Neural cell (in vitro differentiated cells): Measurements from ENCODE around the gene HDAC11. TPM values are rescaled to one million over a fixed set of nuclear protein-coding genes. Genes with fewer than 3 reads are reported as not detected.

ENCODE experiments used
- H2AFZ ChIP-seq: fragments of 200-600, 300-800 bp; sonication (generic), shearing (Covaris generic); 2 replicates; pipeline ENCODE4 v1.6.0; 2014; ENCODE audit warnings: low read depth, mild to moderate bottlenecking, antibody characterized with exemption, low read length, moderate library complexity
- H3F3A ChIP-seq: fragments of 200-600 bp; shearing (Covaris generic); 2 replicates; pipeline ENCODE4 v1.6.1; 2016; ENCODE audit warnings: mild to moderate bottlenecking, moderate library complexity, mixed read lengths, antibody characterized with exemption, low read length; ENCODE audit not compliant: insufficient read depth, poor library complexity, severe bottlenecking
- H3K27ac ChIP-seq: fragments of 200-600, 300-800 bp; sonication (generic), shearing (Covaris generic); 2 replicates; pipeline ENCODE4 v1.5.1; 2014; ENCODE audit warnings: mild to moderate bottlenecking, low read length, moderate library complexity
- H3K27me3 ChIP-seq: fragments of 300-800, 200-600 bp; sonication (generic), shearing (Covaris generic); 2 replicates; pipeline ENCODE4 v1.6.0; 2014; ENCODE audit warnings: mild to moderate bottlenecking, low read depth, low read length, moderate library complexity; ENCODE audit not compliant: insufficient read depth
- H3K36me3 ChIP-seq: fragments of 300-800, 200-600 bp; sonication (generic), shearing (Covaris generic); 2 replicates; pipeline ENCODE4 v1.5.1; 2014; ENCODE audit warnings: mild to moderate bottlenecking, antibody characterized with exemption, low read length, moderate library complexity; ENCODE audit not compliant: insufficient read depth
- H3K4me2 ChIP-seq: fragments of 300-800, 200-600 bp; sonication (generic), shearing (Covaris generic); 2 replicates; pipeline ENCODE4 v1.6.0; 2014; ENCODE audit warnings: mild to moderate bottlenecking, low read length
- H3K4me3 ChIP-seq: fragments of 300-800, 200-600 bp; sonication (generic), shearing (Covaris generic); 2 replicates; pipeline ENCODE4 v1.5.1; 2014; ENCODE audit warnings: mild to moderate bottlenecking, low read length, moderate library complexity
- H3K79me2 ChIP-seq: fragments of 200-600 bp; shearing (Covaris generic); replicated peaks from 2 replicates; pipeline ENCODE4 v1.6.0; 2014; ENCODE audit warnings: mild to moderate bottlenecking, low read length, moderate library complexity; ENCODE audit not compliant: insufficient read depth
- H3K9ac ChIP-seq: fragments of 300-800, 200-600 bp; sonication (generic), shearing (Covaris generic); 2 replicates; pipeline ENCODE4 v1.6.1; 2016; ENCODE audit warnings: mild to moderate bottlenecking, low read length, mixed read lengths
- H3K9me2 ChIP-seq: fragments of 200-600 bp; shearing (Covaris generic); 2 replicates; pipeline ENCODE4 v1.6.1; 2016; ENCODE audit warnings: mild to moderate bottlenecking, low read length, mixed read lengths; ENCODE audit not compliant: insufficient read depth
- H3K9me3 ChIP-seq: fragments of 200-600, 300-800 bp; sonication (generic), shearing (Covaris generic); 2 replicates; pipeline ENCODE4 v1.6.1; 2016; ENCODE audit warnings: mild to moderate bottlenecking, mixed run types, low read length, moderate library complexity, mixed read lengths
- H4K20me1 ChIP-seq: fragments of 200-600 bp; shearing (Covaris generic); 2 replicates; pipeline ENCODE4 v1.6.1; 2016; ENCODE audit warnings: mild to moderate bottlenecking, mixed run types; ENCODE audit not compliant: insufficient read depth
- CTCF ChIP-seq: fragments of 450-650 bp; IDR thresholded peaks from 2 replicates; pipeline ENCODE4 v1.5.1; 2014; ENCODE audit warnings: antibody characterized with exemption, mild to moderate bottlenecking, moderate library complexity; ENCODE audit not compliant: poor library complexity, severe bottlenecking
- EP300 ChIP-seq: fragments of 450-650 bp; conservative IDR thresholded peaks from 2 replicates; pipeline ENCODE4 v1.6.1; 2014; ENCODE audit warnings: antibody characterized with exemption, mild to moderate bottlenecking, moderate library complexity; ENCODE audit not compliant: poor library complexity, severe bottlenecking
- EZH2 ChIP-seq: fragments of 200-600, 300-800 bp; shearing (Covaris generic), sonication (generic); IDR thresholded peaks from 2 replicates; pipeline ENCODE4 v1.6.1; 2014; ENCODE audit warnings: antibody characterized with exemption, low read length, borderline replicate concordance, mild to moderate bottlenecking; ENCODE audit not compliant: insufficient read depth, poor library complexity, severe bottlenecking
- MXI1 ChIP-seq: fragments of 450-650 bp; conservative IDR thresholded peaks from 2 replicates; pipeline ENCODE4 v1.6.1; 2014; ENCODE audit warnings: antibody characterized with exemption, mild to moderate bottlenecking; ENCODE audit not compliant: poor library complexity, severe bottlenecking
- POLR2AphosphoS5 ChIP-seq: IDR thresholded peaks from 2 replicates; pipeline ENCODE4 v1.6.1; 2012
- RAD21 ChIP-seq: fragments of 450-650 bp; conservative IDR thresholded peaks from 2 replicates; pipeline ENCODE4 v1.6.1; 2014; ENCODE audit warnings: antibody characterized with exemption, mild to moderate bottlenecking, moderate library complexity
- REST ChIP-seq: IDR thresholded peaks from 2 replicates; pipeline ENCODE4 v1.6.1; 2012; ENCODE audit warnings: borderline replicate concordance
- SMC3 ChIP-seq: fragments of 450-650 bp; conservative IDR thresholded peaks from 2 replicates; pipeline ENCODE4 v1.6.1; 2014; ENCODE audit warnings: antibody characterized with exemption, mild to moderate bottlenecking, moderate library complexity; ENCODE audit not compliant: poor library complexity
- TAF1 ChIP-seq: IDR thresholded peaks from 2 replicates; pipeline ENCODE4 v1.6.1; 2012; ENCODE audit warnings: low read depth
- polyA plus RNA-seq: library from polyadenylated mRNA; depleted of rRNA; stranded (reverse); fragments of >200 nt; gene quantifications from 2 replicates; pipeline ENCODE4 v1.2.3, GENCODE V29; 2014

HDAC11 gene
- polyA plus RNA-seq, 1 donor from 2014 or later, result 14.8 TPM

GRCh38 chr3:13460341-13460736 lies 19.8 kb upstream of the HDAC11 start:
- no peak overlapping the region for H3K4me3 ChIP-seq
- no peaks in the 10 kb centered on the region for H4K20me1 ChIP-seq
- no peaks in the 10 kb centered on the region for H3K27me3 ChIP-seq
- TF ChIP-seq REST, result no peak
- no peak for TF ChIP-seq EP300
- TF ChIP-seq MXI1, result no peak
- no peaks in the 10 kb centered on the region for H3K36me3 ChIP-seq
- H3K9me2 ChIP-seq, result no peaks in the 10 kb centered on the region
- H3F3A ChIP-seq, result no peaks in the 10 kb centered on the region
- no peak overlapping the region for H3K4me2 ChIP-seq
- no peak overlapping the region for H2AFZ ChIP-seq
- H3K9ac ChIP-seq, result no peak overlapping the region
- no peak overlapping the region for H3K27ac ChIP-seq
- H3K9me3 ChIP-seq, result no peaks in the 10 kb centered on the region
- H3K79me2 ChIP-seq, result no peaks in the 10 kb centered on the region

- Histone ChIP-seq H3K9me3 (no peaks in the 10 kb centered on the region), H3K4me3 (no peak overlapping the region), H3F3A (no peaks in the 10 kb centered on the region), H3K36me3 (no peaks in the 10 kb centered on the region), H3K79me2 (no peaks in the 10 kb centered on the region), H3K27ac (no peak overlapping the region), H3K9me2 (no peaks in the 10 kb centered on the region), H3K9ac (no peak overlapping the region), H4K20me1 (no peaks in the 10 kb centered on the region), H3K4me2 (no peak overlapping the region), H2AFZ (no peak overlapping the region), H3K27me3 (no peaks in the 10 kb centered on the region)
- TF ChIP-seq CTCF, result peak; percentile 43
- no peak for TF ChIP-seq SMC3
- peak; percentile 22 for TF ChIP-seq RAD21
Measured at GRCh38 chr3:13461169-13462124, 18.7 kb upstream of the HDAC11 start.

- H3K9me3 ChIP-seq, result no peaks in the 10 kb centered on the region
- H3K36me3 ChIP-seq, result no peaks in the 10 kb centered on the region
- no peak overlapping the region for H3K27ac ChIP-seq
- no peaks in the 10 kb centered on the region for H3K79me2 ChIP-seq
- no peak overlapping the region for H3K4me3 ChIP-seq
- no peak overlapping the region for H3K4me2 ChIP-seq
- no peaks in the 10 kb centered on the region for H4K20me1 ChIP-seq
- H3K9ac ChIP-seq, result no peak overlapping the region
- H3K27me3 ChIP-seq, result no peaks in the 10 kb centered on the region
- no peak overlapping the region for H2AFZ ChIP-seq
- no peaks in the 10 kb centered on the region for H3K9me2 ChIP-seq
- no peaks in the 10 kb centered on the region for H3F3A ChIP-seq
- TF ChIP-seq MXI1 (no peak), POLR2AphosphoS5 (no peak), CTCF (no peak), REST (no peak), RAD21 (no peak), EZH2 (no peak), SMC3 (no peak), TAF1 (no peak)
Measured at GRCh38 chr3:13462125-13462629, 17.9 kb upstream of the HDAC11 start.
